ENCODE results near the gene ZNF346. TPM values are rescaled to one million over a fixed set of nuclear protein-coding genes. Genes with fewer than 3 reads are reported as not detected.

The ZNF346 gene, protein sequence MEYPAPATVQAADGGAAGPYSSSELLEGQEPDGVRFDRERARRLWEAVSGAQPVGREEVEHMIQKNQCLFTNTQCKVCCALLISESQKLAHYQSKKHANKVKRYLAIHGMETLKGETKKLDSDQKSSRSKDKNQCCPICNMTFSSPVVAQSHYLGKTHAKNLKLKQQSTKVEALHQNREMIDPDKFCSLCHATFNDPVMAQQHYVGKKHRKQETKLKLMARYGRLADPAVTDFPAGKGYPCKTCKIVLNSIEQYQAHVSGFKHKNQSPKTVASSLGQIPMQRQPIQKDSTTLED
- total RNA-seq: 30.9 TPM

DNA sequence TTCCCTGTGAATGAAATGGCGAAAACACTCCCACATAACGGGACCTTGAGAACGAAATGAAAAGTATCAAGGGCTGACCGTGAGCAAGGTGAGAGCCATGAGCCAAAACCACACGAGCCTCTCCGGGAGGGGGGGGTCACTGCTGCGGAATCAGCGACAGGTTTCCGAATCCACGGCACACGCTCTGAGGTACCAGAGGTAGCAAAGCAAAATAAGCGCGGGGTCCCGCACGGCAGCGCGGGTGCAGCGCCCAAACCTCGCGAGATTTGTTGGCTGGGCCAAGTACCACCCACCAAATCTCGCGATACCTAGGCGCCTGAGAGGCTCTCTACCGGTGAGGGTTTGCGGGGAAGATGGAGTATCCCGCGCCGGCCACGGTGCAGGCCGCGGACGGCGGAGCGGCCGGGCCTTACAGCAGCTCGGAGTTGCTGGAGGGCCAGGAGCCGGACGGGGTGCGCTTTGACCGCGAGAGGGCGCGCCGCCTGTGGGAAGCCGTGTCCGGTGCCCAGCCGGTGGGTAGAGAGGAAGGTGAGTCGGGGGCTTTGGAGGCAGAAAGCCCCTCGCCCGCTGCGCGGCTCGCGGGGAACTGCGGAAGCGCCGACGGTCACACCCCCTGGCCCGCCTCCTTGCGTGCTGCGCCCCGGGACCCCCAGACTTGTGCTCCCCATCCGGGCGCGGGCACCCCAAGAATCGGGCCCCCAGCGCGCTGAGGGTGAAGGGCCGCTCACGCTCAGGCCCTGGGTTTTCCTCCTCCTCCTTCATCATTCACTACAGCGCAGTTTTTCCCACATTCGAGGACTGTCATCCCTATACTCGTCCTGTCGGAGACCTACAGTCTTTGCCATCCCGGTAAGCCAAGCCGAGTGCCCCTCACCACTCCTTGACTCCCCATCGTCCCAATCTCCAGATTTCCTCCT lies at the start of gene ZNF346:
Gene ZNF346 (plus strand): TSS at position 311 of the 917 bp plus-strand sequence. CDS start 43 bp downstream, at position 354.

DNA sequence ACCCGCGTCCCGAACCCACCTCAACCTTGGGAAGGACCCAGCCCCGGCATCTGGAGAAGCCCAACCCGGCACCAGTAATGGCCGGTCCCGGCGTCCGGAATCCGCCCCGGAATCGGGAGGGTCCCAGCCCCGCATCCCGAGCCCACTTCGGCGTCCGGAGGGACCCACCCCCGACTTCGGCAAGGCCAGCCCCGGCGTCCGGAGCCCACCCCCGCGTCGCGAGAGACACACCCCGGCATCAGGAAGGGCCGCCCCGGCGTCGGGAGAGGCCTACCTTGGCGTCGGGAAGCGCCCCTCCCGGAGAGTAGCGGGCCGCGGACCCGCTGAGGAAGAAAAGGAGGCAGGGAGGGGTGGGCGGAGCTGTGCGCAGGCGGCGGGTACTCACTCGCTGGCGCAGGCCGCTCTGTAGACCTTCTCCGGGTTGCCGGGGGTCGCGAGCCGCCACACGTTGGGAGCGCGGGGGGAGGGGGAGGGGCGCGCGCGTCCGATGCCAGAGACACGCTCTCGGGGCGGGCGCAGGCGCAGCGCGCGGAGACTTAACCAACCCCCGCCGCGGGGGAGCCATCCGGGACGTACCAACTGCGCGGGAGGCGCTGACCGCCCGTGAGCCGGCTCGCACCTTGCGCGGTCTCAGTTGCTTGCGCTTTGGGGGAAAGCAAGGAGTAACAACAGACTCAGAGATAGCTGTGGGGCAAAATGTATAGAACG lies 16.1 kb upstream of the ZNF346 start, which contains the start of gene UIMC1:
Gene UIMC1 (minus strand): TSS at position 515 of the 708 bp plus-strand sequence. CDS start 24,164 bp downstream, outside the sequence.

DNA sequence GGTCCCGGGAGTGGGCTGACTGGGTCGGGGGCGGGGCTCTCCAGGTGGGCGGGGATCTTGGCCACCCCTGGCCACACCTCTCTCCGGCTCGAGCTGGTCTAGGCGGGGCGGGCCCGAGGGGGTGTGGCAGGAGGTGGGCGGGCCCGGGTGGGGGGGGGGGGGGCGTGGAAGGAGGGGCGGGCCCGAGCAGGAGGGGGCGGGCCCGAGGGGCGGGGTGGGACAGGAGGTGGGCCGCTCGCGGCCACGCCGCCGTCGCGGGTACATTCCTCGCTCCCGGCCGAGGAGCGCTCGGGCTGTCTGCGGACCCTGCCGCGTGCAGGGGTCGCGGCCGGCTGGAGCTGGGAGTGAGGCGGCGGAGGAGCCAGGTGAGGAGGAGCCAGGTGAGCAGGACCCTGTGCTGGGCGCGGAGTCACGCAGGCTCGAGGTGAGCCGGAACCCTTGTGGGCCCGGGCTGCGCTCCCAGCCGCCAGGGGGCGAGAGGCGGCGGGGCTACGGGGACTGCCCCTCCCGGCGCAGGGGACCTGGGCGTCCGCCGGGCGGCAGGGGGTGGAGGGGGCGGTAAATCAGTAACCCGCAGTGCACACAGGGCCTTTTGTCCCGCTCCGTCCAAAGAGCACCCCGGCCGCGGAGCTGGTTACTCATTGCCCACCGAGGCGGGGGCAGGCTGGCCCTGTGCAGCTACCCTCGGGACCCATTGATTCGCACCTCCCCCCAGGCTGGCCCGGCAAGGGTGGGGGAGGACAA lies 64.3 kb downstream of the ZNF346 start, which contains the start of gene FGFR4:
Gene FGFR4 (plus strand): TSS at position 262 of the 744 bp plus-strand sequence. CDS start 2,688 bp downstream, outside the sequence.

Other genes with a start within 250 kb of the ZNF346 start
- gene UNC5A, start 212.1 kb upstream of the ZNF346 start, total RNA-seq: 0.29 TPM
- 11.3 TPM for gene HK3, start 123.3 kb upstream of the ZNF346 start, total RNA-seq
- gene UIMC1, start 15.9 kb upstream of the ZNF346 start, total RNA-seq: 32.8 TPM
- 57.7 TPM for gene FGFR4, start 64.2 kb downstream of the ZNF346 start, total RNA-seq
- 83.3 TPM for gene NSD1, start 111.1 kb downstream of the ZNF346 start, total RNA-seq